ENCODE data around the gene UBB. TPM values are rescaled to one million over a fixed set of nuclear protein-coding genes. Genes with fewer than 3 reads are reported as not detected.

The UBB gene
- total and polyA plus RNA-seq, 2 of the 4 experiments (the other 2 are of a cell fraction), result 2,561 to 4,283 TPM

Other genes with a start within 250 kb of the UBB start
- 78.0 and 80.3 TPM in 2 replicates for gene NCOR1, start 165.6 kb upstream of the UBB start, total RNA-seq (2012; rRNA removed)
- gene NCOR1, start 165.6 kb upstream of the UBB start, polyA plus RNA-seq (2012; rRNA removed), result 54.5 and 56.5 TPM in 2 replicates
- gene PIGL, start 163.9 kb upstream of the UBB start, total RNA-seq (2012; rRNA removed), result 17.5 and 17.9 TPM in 2 replicates
- gene PIGL, start 163.9 kb upstream of the UBB start, polyA plus RNA-seq (2012; rRNA removed), result 25.3 and 29.5 TPM in 2 replicates
- gene CENPV, start 27.6 kb upstream of the UBB start, total RNA-seq (2012; rRNA removed), result 35.3 and 38.6 TPM in 2 replicates
- gene CENPV, start 27.6 kb upstream of the UBB start, polyA plus RNA-seq (2012; rRNA removed), result 49.8 and 52.2 TPM in 2 replicates
- 27.2 and 30.8 TPM in 2 replicates for gene TRPV2, start 34.5 kb downstream of the UBB start, total RNA-seq (2012; rRNA removed)
- 32.8 and 36.4 TPM in 2 replicates for gene TRPV2, start 34.5 kb downstream of the UBB start, polyA plus RNA-seq (2012; rRNA removed)
- gene LRRC75A, start 111.1 kb downstream of the UBB start, total RNA-seq (2012; rRNA removed), result 0.56 and 0.72 TPM in 2 replicates
- gene LRRC75A, start 111.1 kb downstream of the UBB start, polyA plus RNA-seq (2012; rRNA removed), result 0.89 and 1.0 TPM in 2 replicates
- 6.9 and 7.0 TPM in 2 replicates for gene ZNF287, start 188.1 kb downstream of the UBB start, total RNA-seq (2012; rRNA removed)
- 4.8 and 5.3 TPM in 2 replicates for gene ZNF287, start 188.1 kb downstream of the UBB start, polyA plus RNA-seq (2012; rRNA removed)